ENCODE data around the gene SLC12A6. TPM values are rescaled to one million over a fixed set of nuclear protein-coding genes. Genes with fewer than 3 reads are reported as not detected.

The SLC12A6 gene
- total and polyA plus RNA-seq, 11 donors, result 6.1 to 35.1 (median 23.0) TPM

DNA sequence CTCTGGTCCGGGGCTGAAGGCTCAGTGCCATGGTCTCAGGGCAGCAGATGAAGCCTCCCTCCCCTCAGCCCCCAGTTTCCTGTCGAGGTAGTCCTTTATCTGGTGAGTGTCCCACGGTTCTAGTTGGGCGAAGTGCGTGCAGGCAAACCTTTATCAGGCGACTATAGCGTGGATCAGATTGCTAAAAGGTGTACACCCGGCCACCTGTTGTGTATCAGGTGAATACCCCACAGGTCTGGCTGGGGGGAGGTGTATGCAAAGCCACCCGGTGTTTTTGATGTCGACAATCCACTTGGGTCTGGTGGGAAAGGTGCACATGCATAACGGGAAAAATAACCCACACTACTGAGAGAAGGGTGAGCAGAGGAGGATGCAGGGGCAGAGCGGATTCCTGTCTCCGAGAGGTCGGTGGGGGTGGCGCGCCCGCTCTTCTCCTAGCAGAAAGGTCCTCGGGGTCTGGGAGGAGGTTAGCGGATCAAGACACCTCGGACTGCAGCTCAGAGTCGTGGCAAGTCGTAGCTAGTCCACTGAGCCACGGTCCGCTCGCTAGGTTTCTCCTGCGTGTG, 507 bp downstream of the SLC12A6 start:
- no peaks in the 10 kb centered on the region for H3K27me3 ChIP-seq
- no peaks in the 10 kb centered on the region for H3K9me3 ChIP-seq
- DNase-seq, result no peak
- H3K4me3 ChIP-seq, result peak overlapping the region; percentile 70 to 95 (median 88)
- H3K4me1 ChIP-seq, result peaks cover 0 to 79% (median 45%) of the 10 kb centered on the region in 12 donors
- 1% methylated on average over 21 to 26 of the region's 26 CpGs for WGBS, 4 donors
- peak; percentile 22 to 36 (median 31) for ATAC-seq
- H3K27ac ChIP-seq, result peak overlapping the region; percentile 67 to 97 (median 94)
- intact Hi-C loops (cut with DNase I), result loop anchor here in 4 of 10 donors (1.0 to 10.0 kb wide), 6 partner anchors 19 to 272 kb away; partner anchors contain the start of genes EMC4 (in 1 of the 4), EMC7 (in 1 of the 4) and PGBD4 (in 1 of the 4)
- no peak for TF ChIP-seq POLR2A (IDR thresholded peaks at IDR 0.05)
- TF ChIP-seq, protein P1, sequence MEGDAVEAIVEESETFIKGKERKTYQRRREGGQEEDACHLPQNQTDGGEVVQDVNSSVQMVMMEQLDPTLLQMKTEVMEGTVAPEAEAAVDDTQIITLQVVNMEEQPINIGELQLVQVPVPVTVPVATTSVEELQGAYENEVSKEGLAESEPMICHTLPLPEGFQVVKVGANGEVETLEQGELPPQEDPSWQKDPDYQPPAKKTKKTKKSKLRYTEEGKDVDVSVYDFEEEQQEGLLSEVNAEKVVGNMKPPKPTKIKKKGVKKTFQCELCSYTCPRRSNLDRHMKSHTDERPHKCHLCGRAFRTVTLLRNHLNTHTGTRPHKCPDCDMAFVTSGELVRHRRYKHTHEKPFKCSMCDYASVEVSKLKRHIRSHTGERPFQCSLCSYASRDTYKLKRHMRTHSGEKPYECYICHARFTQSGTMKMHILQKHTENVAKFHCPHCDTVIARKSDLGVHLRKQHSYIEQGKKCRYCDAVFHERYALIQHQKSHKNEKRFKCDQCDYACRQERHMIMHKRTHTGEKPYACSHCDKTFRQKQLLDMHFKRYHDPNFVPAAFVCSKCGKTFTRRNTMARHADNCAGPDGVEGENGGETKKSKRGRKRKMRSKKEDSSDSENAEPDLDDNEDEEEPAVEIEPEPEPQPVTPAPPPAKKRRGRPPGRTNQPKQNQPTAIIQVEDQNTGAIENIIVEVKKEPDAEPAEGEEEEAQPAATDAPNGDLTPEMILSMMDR (IDR thresholded peaks at IDR 0.05), result no peak
- peaks cover 0 to 30% (median 18%) of the 10 kb centered on the region in 9 donors for H3K36me3 ChIP-seq

DNA sequence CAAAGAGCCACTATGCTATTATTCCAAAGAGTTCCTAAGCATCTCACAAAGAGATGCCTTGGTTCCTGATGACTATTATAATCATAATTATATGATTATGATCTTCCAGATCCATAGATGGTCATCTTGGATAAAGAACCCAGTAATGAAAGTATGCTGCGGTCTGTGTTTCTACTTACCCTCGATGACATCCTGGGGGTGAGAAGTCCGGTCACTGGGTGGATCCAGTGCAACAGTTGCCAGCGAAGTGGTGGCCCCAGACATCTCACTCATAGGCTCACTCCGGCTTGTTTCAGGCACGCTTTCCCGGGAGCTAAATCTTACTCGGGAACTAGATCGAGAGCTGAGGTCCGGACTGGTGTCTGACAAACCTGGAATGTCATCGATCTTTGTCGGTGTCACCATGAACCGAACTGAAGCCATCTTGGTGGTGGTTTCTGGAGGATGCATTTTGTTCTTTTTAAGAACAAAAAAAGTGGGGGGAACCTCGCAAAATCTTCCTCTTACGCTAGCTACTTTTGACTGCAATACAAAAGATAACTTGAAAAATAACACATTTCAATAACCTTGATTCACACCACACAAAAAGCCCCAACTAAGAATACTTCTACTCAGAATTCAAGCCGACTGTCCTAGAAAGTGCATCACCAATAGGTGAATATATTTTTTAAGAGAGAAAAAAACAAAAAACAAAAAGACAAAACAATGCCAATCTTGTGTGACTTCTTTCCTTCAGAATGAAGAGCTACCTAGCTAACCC, 1.2 kb downstream of the SLC12A6 start:
- Histone ChIP-seq H3K4me3 (peak overlapping the region in 11 of 12 donors; percentile 70 to 95 (median 86)), H3K4me1 (peaks cover 0 to 77% (median 39%) of the 10 kb centered on the region in 12 donors), H3K36me3 (peaks cover 0 to 28% (median 15%) of the 10 kb centered on the region in 9 donors), H3K9me3 (no peaks in the 10 kb centered on the region), H3K27ac (peak overlapping the region; percentile 26 to 97 (median 92)), H3K27me3 (no peaks in the 10 kb centered on the region)
- intact Hi-C loops (cut with DNase I), result loop anchor here in 4 of 10 donors (5.0 to 10.0 kb wide), 5 partner anchors 72 to 272 kb away; partner anchors contain the start of genes EMC4 (in 1 of the 4), EMC7 (in 1 of the 4) and PGBD4 (in 1 of the 4)
- no peak for DNase-seq
- ATAC-seq, result no peak
- WGBS, 4 donors, result 72 to 81% (median 79%) methylated on average over 16 of the region's 16 CpGs
- TF ChIP-seq POLR2A (IDR thresholded peaks at IDR 0.05), result no peak
- TF ChIP-seq, protein P1 (IDR thresholded peaks at IDR 0.05), result no peak

- H3K4me3 ChIP-seq, result peak overlapping the region in 10 of 12 donors; percentile 3 to 95 (median 60)
- H3K9me3 ChIP-seq, result no peaks in the 10 kb centered on the region
- H3K36me3 ChIP-seq, result peaks cover 0 to 23% (median 7%) of the 10 kb centered on the region in 9 donors
- DNase-seq (no peak), ATAC-seq (no peak)
- H3K27me3 ChIP-seq, result no peaks in the 10 kb centered on the region
- TF ChIP-seq POLR2A (IDR thresholded peaks at IDR 0.05), result no peak
- TF ChIP-seq, protein P1 (IDR thresholded peaks at IDR 0.05), result no peak
- 70 to 73% (median 72%) methylated on average over 3 of the region's 3 CpGs for WGBS, 4 donors
- H3K4me1 ChIP-seq, result peaks cover 0 to 71% (median 37%) of the 10 kb centered on the region in 12 donors
- H3K27ac ChIP-seq, result peak overlapping the region in 11 of 12 donors; percentile 26 to 97 (median 90)
- intact Hi-C loops (cut with DNase I), result loop anchor here in 4 of 10 donors (5.0 to 10.0 kb wide), 5 partner anchors 71 to 271 kb away; partner anchors contain the start of genes EMC4 (in 1 of the 4), EMC7 (in 1 of the 4) and PGBD4 (in 1 of the 4)
These were observed 2.2 kb downstream of the SLC12A6 start for GRCh38 chr15:34335176-34336032.

Measured in heart left ventricle (tissue), 16 donors.